PC-9 (cell line): ENCODE results near the gene RAD23A. TPM values are rescaled to one million over a fixed set of nuclear protein-coding genes. Genes with fewer than 3 reads are reported as not detected.

Experiments used
- BruUV-seq: library from RNA; stranded (reverse); fragments of 400-500 nt; replicated peaks from 2 replicates; lab custom pipeline; 2021; lab: Mats Ljungman, UMichigan
- CTCF ChIA-PET: fragments of 300-600 bp; sonication (Branson Sonifier 250); formaldehyde crosslinking; loops from one replicate; lab custom pipeline; 2022; ENCODE audit warnings: antibody characterized with exemption; lab: Charles Lee
- POLR2A ChIA-PET: fragments of 300-600 bp; sonication (Branson Sonifier 250); formaldehyde crosslinking; loops from one replicate; lab custom pipeline; 2022; ENCODE audit warnings: antibody characterized with exemption; ENCODE audit not compliant: unreplicated experiment; lab: Charles Lee
- DNase-seq, 2 experiments: peaks; one replicate each; pipeline versions ENCODE4 v3.0.0 to v3.0.0-alpha.2; 2015 to 2022; ENCODE audit warnings: mixed read lengths in 1 of 2
- H2AFZ ChIP-seq: fragments of 200-600 bp; sonication (generic); 2 replicates; pipeline ENCODE4 v1.8.1; 2017; ENCODE audit warnings: antibody characterized with exemption
- H3F3A ChIP-seq: fragments of 200-600 bp; sonication (generic); 2 replicates; pipeline ENCODE4 v1.8.1; 2017; ENCODE audit warnings: antibody characterized with exemption, mild to moderate bottlenecking, low read depth; ENCODE audit not compliant: insufficient read depth
- H3K27ac ChIP-seq: fragments of 200-600 bp; sonication (generic); 2 replicates; pipeline ENCODE4 v1.6.1; 2016; ENCODE audit warnings: mixed run types
- H3K27me3 ChIP-seq: fragments of 200-600 bp; sonication (generic); 2 replicates; pipeline ENCODE4 v1.6.1; 2016; ENCODE audit warnings: low read depth, mixed run types; ENCODE audit not compliant: insufficient read depth
- H3K36me3 ChIP-seq: fragments of 200-600 bp; sonication (generic); 2 replicates; pipeline ENCODE4 v1.6.1; 2016; ENCODE audit warnings: low read depth, mixed run types
- H3K4me1 ChIP-seq: fragments of 200-600 bp; sonication (generic); replicated peaks from 2 replicates; pipeline ENCODE4 v1.6.1; 2016; ENCODE audit warnings: mixed run types; ENCODE audit not compliant: insufficient read depth
- H3K4me2 ChIP-seq: fragments of 200-600 bp; sonication (generic); 2 replicates; pipeline ENCODE4 v1.6.1; 2017; ENCODE audit warnings: mixed run types
- H3K4me3 ChIP-seq: fragments of 200-600 bp; sonication (generic); 2 replicates; pipeline ENCODE4 v1.6.1; 2016; ENCODE audit warnings: mixed run types
- H3K79me2 ChIP-seq: fragments of 200-600 bp; sonication (generic); 2 replicates; pipeline ENCODE4 v1.6.1; 2017; ENCODE audit warnings: low read depth, mixed run types
- H3K9me2 ChIP-seq: fragments of 200-600 bp; sonication (generic); 2 replicates; pipeline ENCODE4 v1.8.1; 2017; ENCODE audit warnings: mild to moderate bottlenecking; ENCODE audit not compliant: insufficient read depth
- H3K9me3 ChIP-seq: fragments of 200-600 bp; sonication (generic); 2 replicates; pipeline ENCODE4 v1.8.1; 2016; ENCODE audit warnings: low read depth; ENCODE audit not compliant: insufficient read depth
- H4K20me1 ChIP-seq: fragments of 200-600 bp; sonication (generic); 2 replicates; pipeline ENCODE4 v1.8.1; 2017; ENCODE audit not compliant: insufficient read depth
- CTCF ChIP-seq: fragments of 200-600 bp; sonication (generic); conservative IDR thresholded peaks from 2 replicates; pipeline ENCODE4 v1.6.1; 2017; ENCODE audit warnings: mixed run types, antibody characterized with exemption, mild to moderate bottlenecking, moderate library complexity
- EZH2 ChIP-seq: fragments of 200-600 bp; sonication (generic); IDR thresholded peaks from 2 replicates; pipeline ENCODE4 v1.8.0; 2017; ENCODE audit warnings: antibody characterized with exemption, low read depth
- intact Hi-C: fragments of 100-400 bp; cut with micrococcal nuclease; formaldehyde crosslinking; loops from one replicate; pipeline ENCODE4 v1.10.0; 2022; ENCODE audit not compliant: unreplicated experiment
- total RNA-seq: library from RNA; stranded (reverse); gene quantifications from 2 replicates; pipeline ENCODE4 v1.2.3, GENCODE V29; 2021

RAD23A gene
- total RNA-seq, 1 experiment from 2014 or later = 186 TPM

GRCh38 chr19:12991296-12991695 lies 45.6 kb downstream of the RAD23A start:
- Histone ChIP-seq H3K79me2 (no peaks in the 10 kb centered on the region), H4K20me1 (no peaks in the 10 kb centered on the region), H3K4me1 (peaks cover 5% of the 10 kb centered on the region; the same call in 1 of the 2 replicates), H3K36me3 (no peaks in the 10 kb centered on the region), H3K27ac (no peak overlapping the region), H3K9me3 (no peaks in the 10 kb centered on the region), H2AFZ (no peak overlapping the region), H3F3A (peaks cover 20% of the 10 kb centered on the region; the same call in 1 of the 2 replicates), H3K27me3 (peaks cover 17% of the 10 kb centered on the region), H3K4me3 (no peak overlapping the region), H3K9me2 (no peaks in the 10 kb centered on the region), H3K4me2 (no peak overlapping the region)
- POLR2A ChIA-PET = no interaction called here
- TF ChIP-seq EZH2 (no peak), CTCF (no peak)
- BruUV-seq = no TSS peak
- CTCF ChIA-PET = no interaction called here
- DNase-seq = no peak
- intact Hi-C loops = no loop called here

GRCh38 chr19:12992729-12993128 lies 47.1 kb downstream of the RAD23A start:
- ChIA-PET CTCF (interaction anchor here (0.6 kb wide), 1 partner anchor 108 kb away, joined by 17 read pairs; no protein-coding TSS in a partner anchor), POLR2A (no interaction called here)
- no TSS peak for BruUV-seq
- no peaks in the 10 kb centered on the region for H3K79me2 ChIP-seq
- no peak for TF ChIP-seq CTCF
- no peak for TF ChIP-seq EZH2
- no peak overlapping the region for H2AFZ ChIP-seq
- H4K20me1 ChIP-seq = no peaks in the 10 kb centered on the region
- peaks cover 27% of the 10 kb centered on the region for H3K27me3 ChIP-seq
- H3K9me3 ChIP-seq = no peaks in the 10 kb centered on the region
- DNase-seq = no peak
- H3K27ac ChIP-seq = no peak overlapping the region
- no peaks in the 10 kb centered on the region for H3K9me2 ChIP-seq
- peaks cover 5% of the 10 kb centered on the region; the same call in 1 of the 2 replicates for H3K4me1 ChIP-seq
- no peak overlapping the region for H3K4me3 ChIP-seq
- intact Hi-C loops = no loop called here
- H3F3A ChIP-seq = peaks cover 24% of the 10 kb centered on the region; the same call in 1 of the 2 replicates
- H3K36me3 ChIP-seq = no peaks in the 10 kb centered on the region
- H3K4me2 ChIP-seq = no peak overlapping the region

- no peak overlapping the region for H2AFZ ChIP-seq
- H3K9me2 ChIP-seq = no peaks in the 10 kb centered on the region
- H3K79me2 ChIP-seq = no peaks in the 10 kb centered on the region
- DNase-seq = no peak
- H3K4me3 ChIP-seq = no peak overlapping the region
- no peak for TF ChIP-seq EZH2
- TF ChIP-seq CTCF = no peak
- CTCF ChIA-PET = interaction anchor here (0.5 kb wide), 1 partner anchor 64 kb away, joined by 3 read pairs; no protein-coding TSS in a partner anchor
- H3K36me3 ChIP-seq = no peaks in the 10 kb centered on the region
- intact Hi-C loops = no loop called here
- POLR2A ChIA-PET = no interaction called here
- H3K9me3 ChIP-seq = no peaks in the 10 kb centered on the region
- H3K4me2 ChIP-seq = no peak overlapping the region
- H3K4me1 ChIP-seq = peaks cover 5% of the 10 kb centered on the region; the same call in 1 of the 2 replicates
- BruUV-seq = no TSS peak
- H4K20me1 ChIP-seq = no peaks in the 10 kb centered on the region
- H3F3A ChIP-seq = peaks cover 27% of the 10 kb centered on the region; the same call in 1 of the 2 replicates
- H3K27ac ChIP-seq = no peak overlapping the region
- H3K27me3 ChIP-seq = peaks cover 27% of the 10 kb centered on the region
Measured at GRCh38 chr19:12993562-12993961, 47.9 kb downstream of the RAD23A start.
